ENCODE data around the gene TCEAL3.

- TF ChIP-seq CTCF (IDR thresholded peaks at IDR 0.05) (no peak), POLR2A (IDR thresholded peaks at IDR 0.05) (no peak)
Measured at GRCh38 chrX:103571121-103571520, 36.6 kb upstream of the TCEAL3 start.

Data from Peyer's patch (tissue), 4 donors.